HK-2 (cell line): Measurements from ENCODE around the gene PTTG1IP.

Source experiments
- DNase-seq: peaks from one replicate; pipeline ENCODE4 v3.0.0-alpha.2; 2018; ENCODE audit not compliant: unreplicated experiment

The PTTG1IP gene

DNA sequence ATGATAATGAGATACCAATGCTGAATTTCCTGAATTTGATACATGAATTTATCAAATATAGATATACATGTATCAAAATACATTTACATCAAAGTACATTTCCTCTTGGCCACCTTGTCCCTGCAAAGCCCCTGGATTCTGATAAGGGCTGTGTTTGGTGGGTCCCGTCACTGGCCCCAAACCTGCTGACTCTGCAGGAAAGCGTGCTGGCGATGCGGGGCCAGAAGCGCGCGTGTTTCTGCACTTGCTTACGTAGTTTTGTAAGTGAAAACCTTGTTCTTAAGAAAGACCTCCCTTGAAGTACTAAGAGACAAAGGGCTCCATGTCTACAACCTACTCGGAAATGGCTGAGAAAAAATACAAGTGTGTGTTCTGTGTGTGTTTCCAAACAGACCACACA, 36.2 kb upstream of the PTTG1IP start:
- DNase-seq = no peak

DNA sequence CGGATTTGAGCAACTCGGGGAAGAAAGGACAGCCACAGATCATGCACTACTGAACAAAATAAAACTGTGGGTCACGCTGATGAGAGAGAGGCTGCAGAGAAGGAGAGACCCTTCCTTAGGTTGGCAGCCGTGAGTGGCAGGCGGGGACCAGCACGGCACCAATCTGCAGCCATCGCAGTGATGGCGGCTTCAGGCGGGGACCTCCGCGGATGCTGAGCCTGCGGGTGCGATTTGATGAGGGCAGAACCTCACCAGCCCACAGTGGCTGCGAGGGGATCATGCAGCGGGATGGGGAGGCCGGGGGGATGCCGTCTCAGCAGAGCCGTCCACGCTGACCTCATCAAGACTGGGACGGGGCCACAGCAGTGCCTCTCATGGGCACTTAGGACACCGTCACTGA, 35.4 kb upstream of the PTTG1IP start:
- DNase-seq = no peak

DNA sequence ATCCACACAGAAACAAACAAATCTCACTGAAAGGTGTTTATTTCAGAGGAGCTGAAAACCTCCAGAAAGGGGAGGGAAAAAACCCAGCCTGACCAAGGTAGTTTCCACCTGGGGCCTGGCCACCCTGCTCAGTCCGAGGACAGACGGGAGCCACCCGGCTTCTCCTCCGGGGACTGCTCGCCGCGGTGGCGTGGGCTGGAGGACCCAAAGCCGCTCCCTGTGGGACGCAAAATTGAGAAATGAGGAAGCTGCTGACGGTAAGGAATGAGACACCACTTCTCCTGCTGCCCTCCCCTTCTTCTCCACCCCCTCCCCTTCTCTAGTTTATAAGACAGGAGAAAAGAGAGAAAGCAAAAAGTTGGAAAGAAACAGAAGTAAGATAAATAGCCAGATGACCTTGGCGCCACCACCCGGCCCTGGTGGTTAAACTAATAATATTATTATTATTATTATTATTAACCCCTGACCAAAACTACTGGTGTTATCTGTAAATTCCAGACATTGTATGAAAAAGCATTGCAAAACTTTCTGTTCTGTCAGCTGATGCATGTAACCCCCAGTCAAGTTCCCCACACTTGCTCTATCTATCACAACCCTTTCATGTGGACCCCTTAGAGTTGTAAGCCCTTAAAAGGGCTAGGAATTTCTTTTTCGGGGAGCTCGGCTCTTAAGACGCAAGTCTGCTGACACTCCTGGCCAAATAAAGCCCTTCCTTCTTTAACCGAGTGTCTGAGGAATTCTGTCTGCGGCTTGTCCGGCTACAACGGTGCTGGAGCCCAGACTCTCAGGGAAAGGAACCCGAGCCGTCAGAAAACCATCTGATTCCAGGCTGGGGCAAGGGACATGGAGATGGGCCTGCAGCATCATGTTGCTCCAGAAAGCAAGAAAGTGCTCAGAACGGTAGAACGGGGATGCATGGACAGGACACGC, 34.7 kb upstream of the PTTG1IP start:
- no peak for DNase-seq

DNA sequence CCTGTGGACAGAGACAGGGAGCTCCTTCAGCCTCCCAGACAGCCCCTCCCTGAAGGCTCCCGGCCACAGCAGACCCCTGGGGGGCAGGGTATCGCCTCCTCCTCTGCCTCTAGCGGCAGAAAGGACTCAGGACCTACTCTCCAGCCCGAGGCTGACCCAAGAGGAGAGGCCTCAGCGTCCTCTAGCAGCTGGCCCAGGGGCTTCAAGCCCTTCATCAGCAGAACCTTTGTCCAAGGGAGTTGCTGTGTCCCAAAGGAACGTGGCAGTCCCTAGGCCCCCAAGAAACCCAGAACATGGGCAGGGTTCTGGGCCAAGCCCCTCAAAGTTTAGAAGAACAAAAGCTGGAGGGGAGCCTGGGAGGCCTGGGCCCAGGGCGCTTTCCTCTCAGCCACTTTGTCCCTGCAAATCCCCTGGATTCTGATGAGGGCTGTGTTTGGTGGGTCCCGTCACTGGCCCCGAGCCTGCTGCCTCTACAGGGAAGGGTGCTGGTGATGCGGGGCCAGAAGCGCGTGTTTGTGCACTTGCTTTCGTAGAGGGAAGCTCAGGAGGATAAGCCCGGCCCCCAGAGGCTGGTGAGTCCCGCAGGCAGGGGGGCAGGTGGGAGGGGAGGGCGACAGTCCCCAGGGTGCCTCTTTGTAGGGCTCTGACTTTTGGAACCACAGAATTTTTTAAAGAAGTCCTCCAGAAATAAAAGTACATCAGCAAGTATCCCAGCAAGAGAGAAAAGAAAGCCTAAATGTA, 33.9 kb upstream of the PTTG1IP start:
- DNase-seq = no peak

DNA sequence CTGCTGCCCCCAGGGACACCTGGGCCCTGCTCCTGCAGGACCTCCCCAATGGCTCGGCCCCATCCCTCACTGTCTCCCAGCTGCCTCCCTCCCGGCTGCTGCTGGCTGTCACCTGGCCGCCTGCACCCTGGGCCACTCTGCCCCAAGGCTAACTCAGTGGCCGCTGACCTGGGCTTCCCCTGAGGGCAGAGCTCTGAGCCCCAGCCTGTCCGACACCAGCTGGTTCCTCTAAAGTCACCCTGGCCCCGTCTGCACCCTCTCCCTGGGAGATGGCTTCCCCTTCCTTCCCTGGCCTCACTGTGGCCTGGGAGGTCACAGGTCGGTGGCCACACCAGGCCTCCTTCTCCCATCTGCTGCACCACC, 32.2 kb upstream of the PTTG1IP start:
- no peak for DNase-seq

DNA sequence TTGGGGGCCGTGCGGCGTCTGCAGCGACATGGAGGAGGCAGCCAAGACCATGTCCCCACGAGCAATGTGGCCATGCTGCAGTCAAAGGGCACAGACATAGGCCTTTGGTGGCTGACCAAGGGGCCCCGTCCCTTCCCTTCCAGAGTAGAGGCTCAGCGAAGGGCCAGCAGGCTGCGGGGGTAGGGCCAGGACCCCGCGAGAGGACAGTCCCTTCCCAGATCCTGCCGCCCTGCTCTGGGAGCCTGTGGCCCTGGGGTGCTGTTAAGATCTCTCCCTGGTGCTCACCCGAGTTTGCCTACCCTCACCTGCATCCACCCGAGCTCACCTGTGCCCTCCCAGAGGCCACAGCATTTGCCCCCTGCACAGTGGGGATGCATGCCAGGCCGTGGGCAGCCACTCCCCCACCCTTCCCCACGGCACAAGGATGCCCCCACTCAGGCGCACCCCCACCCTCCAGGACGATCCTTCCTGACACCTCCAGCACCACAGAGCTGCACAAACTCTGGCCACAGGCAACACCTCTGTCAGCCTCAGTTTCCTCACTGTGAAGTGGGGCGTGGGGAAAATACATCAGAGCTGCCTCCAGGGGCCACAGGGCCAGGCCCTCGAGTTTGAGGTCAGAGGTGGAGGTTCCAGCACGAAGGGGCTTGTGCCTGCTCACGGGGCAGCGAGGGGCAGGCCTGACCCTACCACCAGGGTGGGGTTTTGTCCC, 31.7 kb upstream of the PTTG1IP start:
- no peak for DNase-seq

DNA sequence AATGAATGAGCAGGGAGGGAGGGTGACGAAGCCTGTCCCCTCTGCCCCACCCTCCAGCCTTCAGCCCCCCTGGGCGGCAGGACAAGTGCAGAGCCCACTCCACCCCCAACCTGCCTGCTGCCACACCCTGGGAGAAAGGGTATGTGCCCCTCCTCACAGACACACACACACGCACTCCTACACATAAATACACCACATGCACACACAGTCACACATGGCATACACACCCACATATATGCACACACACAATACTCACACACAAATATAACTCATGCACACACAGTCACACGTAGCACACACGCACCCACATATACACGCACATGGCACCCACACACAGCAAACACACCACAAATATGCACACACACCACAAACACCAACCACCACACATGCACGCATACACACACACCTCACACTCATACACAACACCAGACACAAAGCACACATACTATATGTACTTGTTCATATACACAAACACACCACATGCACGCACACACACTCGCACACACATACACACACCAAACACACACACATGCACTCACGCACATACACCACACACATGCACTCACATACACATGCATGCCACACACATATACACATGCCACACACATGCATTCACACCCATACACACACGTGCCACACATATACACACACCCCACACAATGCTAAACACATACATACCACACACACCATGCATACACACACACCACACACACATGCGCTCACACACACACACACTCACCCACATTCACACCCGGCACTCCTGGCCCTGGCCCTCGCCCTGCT, 30.8 kb upstream of the PTTG1IP start:
- DNase-seq = no peak

DNA sequence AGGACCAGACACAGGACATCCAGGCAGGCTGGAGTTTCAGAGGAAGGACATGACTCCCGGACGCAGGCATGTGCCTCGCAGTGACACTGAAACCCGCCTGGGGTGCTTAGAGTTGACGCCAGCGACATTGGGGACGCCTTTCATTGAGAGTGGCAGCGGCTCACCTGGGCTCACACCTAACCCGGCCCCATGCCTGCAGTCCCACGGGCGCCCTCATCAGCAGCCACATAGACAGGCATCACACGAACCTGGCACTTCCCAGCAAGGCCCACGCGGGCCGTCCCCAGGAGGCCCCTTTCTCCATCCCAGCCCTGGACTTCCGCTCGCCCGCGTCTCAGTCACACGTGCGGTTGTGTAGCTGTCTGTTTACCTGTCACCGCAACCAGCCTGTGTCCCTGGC, 30.2 kb upstream of the PTTG1IP start:
- no peak for DNase-seq

DNA sequence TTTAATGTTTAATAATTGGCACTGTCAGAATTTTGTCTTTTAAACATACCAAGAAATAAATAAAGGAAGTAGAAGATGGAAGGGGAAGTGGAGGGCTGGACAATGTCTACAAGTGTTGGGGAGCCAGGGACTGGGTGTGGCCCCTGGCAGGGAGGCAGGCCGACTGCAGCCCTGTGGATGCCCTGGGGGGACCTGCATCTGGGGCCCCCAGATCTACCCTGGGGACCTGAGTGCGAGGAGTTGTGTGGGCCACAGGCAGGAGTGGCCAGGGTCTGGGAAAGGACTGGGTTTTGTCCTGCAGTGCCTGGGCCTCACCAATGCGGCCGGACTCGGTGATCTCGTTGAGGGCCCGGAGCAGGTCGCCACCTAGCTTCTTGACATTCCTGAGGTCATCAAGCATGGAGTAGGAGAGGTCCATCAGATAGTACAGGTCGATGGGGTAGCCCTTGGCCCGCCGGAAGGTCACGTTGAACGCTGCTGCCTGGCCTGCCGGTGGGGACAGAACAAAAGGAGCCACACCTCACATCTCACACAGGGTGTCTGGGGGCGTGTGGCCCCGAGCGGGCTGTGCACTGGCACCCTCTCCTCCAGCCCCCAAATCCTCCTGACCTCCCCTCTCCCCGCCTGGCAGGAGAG, 29.7 kb upstream of the PTTG1IP start:
- no peak for DNase-seq

DNA sequence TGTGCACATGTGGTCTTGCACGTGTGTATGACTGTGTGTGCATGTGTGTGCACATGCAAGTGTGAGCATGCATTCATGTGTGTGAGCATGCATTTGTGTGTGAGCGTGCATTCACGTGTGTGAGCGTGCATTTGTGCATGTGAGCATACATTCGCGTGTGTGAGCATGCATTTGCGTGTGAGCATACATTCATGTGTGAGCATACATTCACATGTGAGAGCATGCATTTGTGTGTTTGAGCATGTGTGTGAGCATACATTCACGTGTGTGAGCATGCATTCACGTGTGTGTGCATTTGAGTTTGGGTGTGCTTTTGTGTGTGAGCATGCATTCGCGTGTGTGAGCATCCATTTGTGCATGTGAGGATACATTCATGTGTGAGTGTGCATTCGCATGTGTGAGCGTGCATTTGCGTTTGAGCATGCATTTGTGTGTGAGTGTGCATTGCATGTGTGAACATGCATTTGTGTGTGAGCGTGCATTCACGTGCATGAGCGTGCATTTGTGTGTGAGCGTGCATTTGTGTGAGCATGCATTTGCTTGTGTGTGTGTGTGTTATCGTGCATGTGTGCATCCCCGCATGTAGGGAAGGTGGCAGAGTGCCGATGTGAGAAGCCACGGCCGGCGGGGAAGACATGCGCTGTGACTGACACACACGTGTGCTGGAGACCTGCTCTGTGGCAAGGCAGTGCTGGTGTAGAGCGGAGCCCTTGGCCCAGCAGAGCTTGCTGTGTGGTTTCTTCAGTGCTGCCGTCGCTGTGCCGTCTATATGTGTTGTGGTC, 29.0 kb upstream of the PTTG1IP start:
- no peak for DNase-seq

DNA sequence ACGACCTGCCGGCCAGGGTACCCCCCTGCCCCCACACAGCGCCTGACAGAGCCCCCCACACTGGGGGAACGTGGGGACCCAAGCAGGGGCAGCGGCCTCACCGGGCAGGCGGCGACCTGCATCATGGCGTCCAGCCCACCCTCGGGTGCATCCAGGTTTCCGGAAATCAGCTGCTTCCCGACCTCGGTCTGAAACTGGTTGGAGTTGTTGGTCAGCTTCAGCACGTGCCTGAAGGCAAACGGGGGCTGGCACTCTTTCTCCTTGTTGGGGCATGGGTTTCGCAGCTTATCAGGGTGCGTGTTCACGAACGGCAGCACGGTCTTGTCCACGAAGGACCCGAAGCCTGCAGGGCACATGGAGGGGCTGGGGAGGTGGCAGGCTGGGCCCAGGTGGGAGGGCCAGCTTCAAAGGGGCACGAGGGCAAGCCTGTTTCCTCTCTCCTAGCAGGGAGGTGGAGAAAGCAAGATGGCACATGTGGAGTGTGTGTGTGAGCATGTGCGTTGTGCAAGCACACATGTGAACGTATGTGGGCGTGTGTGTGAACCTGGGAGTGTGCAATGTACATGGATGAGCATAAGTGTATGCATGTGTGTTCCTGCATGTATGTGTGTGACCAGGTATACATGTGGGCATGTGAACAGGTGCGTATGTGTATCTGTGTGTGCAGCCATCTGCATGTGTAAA, 28.0 kb upstream of the PTTG1IP start:
- no peak for DNase-seq

DNA sequence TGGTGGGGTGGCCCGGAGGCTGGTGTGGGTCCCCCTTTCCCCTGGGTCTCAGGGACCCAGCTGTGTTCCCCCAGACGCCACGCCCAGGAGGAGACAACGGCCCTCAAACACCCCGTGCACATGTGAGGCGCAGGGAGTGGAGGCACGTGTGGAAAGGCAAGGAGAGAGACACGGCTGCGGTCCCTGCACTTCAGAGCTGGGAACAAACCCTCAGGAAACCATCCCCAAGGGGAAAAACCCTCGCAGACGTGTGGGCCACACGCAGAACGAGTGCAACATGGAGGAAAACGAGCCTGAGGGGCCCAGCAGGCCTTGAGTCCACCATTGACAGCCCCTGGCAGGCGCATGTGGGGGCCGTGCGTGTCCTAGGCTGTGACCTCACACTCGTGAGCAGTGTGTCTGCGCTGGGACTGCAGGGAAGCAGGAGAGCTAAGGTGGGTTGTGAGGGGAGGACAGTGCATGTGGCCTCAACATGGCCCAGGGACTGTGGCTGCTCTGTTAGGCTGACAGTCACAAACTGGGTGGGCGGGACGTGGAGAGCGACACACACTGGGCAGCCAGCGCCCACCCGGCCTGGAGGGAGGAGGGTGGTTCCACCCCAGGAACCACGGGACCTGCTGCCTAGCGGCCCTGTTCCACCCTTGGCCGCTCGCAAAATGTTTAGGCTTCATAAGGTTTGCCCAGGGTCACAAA, 27.2 kb upstream of the PTTG1IP start:
- DNase-seq = no peak

DNA sequence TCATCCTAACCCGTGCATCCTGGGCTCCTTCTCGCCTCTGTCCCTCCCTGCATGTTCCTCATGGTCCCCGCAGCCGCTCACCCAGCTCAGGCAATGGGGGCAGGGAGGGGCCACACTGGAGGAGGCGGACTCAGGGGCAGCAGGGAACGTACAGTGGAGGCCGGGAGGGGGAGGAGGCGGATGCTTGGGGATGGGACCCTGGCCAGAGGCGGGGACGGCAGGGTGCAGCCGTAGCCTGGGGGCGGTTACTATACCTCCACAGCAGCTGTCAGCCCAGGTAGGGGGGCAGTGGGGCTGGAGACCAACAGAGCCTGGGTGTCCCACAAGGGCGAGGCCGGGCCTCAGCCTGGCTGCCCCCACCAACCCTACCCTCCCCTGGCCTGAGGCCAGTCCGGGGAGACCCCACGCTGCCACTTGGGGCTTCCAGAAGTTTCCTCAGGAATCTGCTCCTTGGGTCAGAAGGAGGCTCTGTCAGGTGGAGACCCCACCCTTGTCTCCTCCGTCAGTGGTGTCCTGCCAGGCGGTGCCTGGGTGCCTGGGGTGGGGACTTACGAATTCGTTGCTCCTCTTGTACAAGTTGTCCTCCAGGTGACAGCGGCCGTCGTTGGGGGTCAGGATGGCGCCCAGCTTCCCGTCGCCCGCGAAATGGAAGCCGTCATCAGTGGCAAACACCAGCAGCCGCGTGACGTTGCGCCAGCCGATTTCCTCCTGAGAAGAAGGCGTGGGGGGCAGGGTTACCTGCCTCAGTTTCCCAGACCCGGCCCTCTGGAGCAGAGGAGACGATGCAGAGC, 26.5 kb upstream of the PTTG1IP start:
- no peak for DNase-seq

DNA sequence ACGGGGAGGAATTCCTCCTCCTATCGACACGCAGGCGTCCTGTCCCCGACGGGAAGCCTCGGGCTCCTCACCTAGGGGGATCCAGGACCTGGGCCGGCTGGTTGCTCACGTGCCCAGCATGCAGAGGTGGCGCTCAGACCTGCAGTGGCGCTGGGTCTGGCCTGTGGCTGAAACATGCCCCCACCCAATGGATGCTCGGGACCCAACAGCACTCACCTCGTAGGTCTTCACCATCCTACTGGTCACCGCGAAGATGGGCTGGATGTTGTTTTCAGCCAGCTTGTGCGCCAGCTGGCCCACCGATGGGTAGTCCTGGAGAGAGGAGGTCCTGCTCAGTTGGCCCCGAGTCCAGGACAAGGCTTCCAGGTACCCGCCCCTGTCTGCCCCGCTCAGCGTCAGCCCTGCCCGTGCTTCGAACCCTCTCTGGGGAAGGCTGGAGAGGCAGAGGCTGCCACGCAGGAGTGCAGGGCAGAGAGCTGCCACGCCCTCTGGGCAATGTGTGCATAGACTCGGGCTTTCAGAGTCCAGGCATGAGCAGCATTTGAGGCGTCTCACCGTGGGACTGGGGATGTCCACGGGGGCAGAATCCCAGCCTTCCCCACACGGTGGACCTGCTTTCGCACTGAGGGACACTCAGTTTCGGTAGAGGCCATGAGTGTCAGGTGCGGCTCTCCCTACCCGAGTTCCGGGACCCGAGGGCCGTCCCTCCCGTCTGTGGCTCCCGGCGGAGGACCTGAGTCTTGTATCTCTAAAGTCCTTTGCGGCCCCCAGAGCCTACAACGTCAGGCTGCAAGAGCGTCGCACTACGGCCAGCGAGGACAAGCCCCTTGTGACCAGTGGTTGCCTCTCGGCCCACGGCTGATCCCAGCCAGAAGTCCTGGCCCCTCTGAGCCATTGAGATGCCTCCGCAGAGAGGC, 25.6 kb upstream of the PTTG1IP start:
- DNase-seq = no peak

DNA sequence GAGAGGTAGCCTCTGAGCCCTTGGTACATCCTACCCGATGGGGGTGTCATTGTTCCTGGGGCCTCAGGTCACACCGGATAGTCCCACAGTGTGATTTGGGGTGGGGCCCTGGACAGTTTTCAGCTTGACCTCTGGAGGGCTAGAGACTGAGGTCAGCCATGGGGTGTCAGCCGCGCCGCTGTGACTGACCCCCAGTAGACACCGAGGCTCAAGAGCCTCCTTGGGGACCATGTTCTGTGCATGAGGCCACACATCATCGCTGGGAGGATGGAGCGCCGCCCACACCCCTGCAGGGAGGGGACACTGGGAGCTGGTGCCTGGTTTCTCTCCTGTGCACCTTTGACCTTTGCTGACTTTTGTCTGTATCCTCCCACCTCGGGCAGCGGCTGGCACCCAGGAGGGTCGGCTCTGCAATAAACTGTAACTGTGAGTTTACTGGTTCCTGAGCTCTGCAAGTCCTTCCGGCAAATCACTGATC, 24.6 kb upstream of the PTTG1IP start:
- no peak for DNase-seq

DNA sequence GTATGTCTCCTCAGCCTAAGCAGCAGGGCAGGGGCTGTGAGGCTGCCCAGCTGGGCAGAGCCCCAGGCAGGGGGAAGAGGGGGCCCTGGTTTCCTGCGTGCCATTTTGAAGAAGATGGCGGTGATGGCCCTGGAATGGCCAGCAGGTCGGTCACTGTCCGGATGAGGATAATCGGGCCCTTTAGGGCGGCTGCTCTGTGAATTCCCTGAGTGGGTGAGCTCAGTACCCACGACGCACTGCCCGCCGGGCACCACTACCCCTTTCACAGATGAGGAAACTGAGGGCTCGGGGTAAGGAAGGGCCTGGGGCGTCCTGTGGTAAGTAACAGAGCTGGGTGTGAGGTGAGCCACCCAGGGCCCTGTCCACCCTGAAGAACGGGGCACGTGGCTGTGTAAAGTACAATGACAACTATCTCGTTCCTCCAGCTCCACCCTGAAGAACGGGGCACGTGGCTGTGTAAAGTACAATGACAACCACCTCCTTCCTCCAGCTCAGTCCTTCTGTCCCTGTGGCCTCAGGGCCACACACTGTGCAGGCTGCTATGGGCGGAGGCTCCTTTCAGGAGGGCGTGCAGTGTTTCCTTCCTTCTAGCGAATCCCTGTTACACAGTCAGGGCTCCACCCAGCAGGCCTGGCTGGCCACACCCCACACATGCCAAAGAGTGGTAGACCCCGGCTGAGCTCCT, 24.0 kb upstream of the PTTG1IP start:
- DNase-seq = no peak
